Astrocyte (in vitro differentiated cells and primary cell): Measurements from ENCODE around the gene ZDHHC8.

Source experiments
- CTCF ChIP-seq: IDR thresholded peaks from 2 replicates; pipeline ENCODE4 v1.5.1; 2011; ENCODE audit warnings: low read depth, mild to moderate bottlenecking, inconsistent platforms, low read length, moderate library complexity; ENCODE audit not compliant: insufficient read depth
- EZH2 ChIP-seq: IDR thresholded peaks from 2 replicates; pipeline ENCODE4 v1.6.1; 2012; ENCODE audit warnings: mild to moderate bottlenecking, low read length, inconsistent platforms; ENCODE audit not compliant: insufficient read depth

GRCh38 chr22:20146777-20147176, 15.2 kb downstream of the ZDHHC8 start:
- TF ChIP-seq CTCF (no peak), EZH2 (no peak)
